OCI-LY7 (cell line): ENCODE results near the gene RRP12.

Experiments used
- CTCF ChIP-seq: fragments of 200-600 bp; sonication (generic); conservative IDR thresholded peaks from 2 replicates; pipeline ENCODE4 v1.5.1; 2014; ENCODE audit warnings: mild to moderate bottlenecking, antibody characterized with exemption, low read length, moderate library complexity, mixed read lengths
- EZH2phosphoT487 ChIP-seq: fragments of 200-600 bp; sonication (generic); IDR thresholded peaks from 2 replicates; pipeline ENCODE4 v1.6.1; 2018; ENCODE audit warnings: low read depth, borderline replicate concordance, mild to moderate bottlenecking, mixed run types, antibody characterized with exemption, low read length, moderate library complexity, mixed read lengths

GRCh38 chr10:97334370-97335175, 66.6 kb downstream of the RRP12 start, which contains the start of gene FRAT2:
- TF ChIP-seq CTCF (no peak), EZH2phosphoT487 (no peak)
